Peyer's patch (tissue), 4 donors: ENCODE results near the gene SUMO3. TPM values are rescaled to one million over a fixed set of nuclear protein-coding genes. Genes with fewer than 3 reads are reported as not detected.

Source experiments
- DNase-seq, 3 donors: peaks; one replicate each; pipeline ENCODE4 v3.0.0-alpha.2; 2017 to 2019
- H3K27ac ChIP-seq, 4 donors: fragments of 200-600 bp; sonication (generic); one replicate each; pipeline ENCODE4 v1.5.1; 2016 to 2019
- H3K27me3 ChIP-seq, 2 donors: fragments of 200-600 bp; sonication (generic); one replicate each; pipeline ENCODE4 v1.5.1; 2019
- H3K36me3 ChIP-seq, 3 donors: fragments of 200-600 bp; sonication (generic); one replicate each; pipeline ENCODE4 v1.5.1; 2016 to 2019
- H3K4me1 ChIP-seq, 4 donors: fragments of 200-600 bp; sonication (generic); one replicate each; pipeline ENCODE4 v1.5.1; 2016 to 2019
- H3K4me3 ChIP-seq, 4 donors: fragments of 200-600 bp; sonication (generic); 1 replicate in 3 of 4; 2 replicates in 1 of 4; pipeline ENCODE4 v1.5.1; 2016 to 2019; ENCODE audit warnings: mild to moderate bottlenecking in 1 of 4
- H3K9me3 ChIP-seq, 4 donors: fragments of 200-600 bp; sonication (generic); one replicate each; pipeline ENCODE4 v1.5.1; 2016 to 2019; ENCODE audit warnings: mild to moderate bottlenecking in 1 of 4
- CTCF ChIP-seq, 6 experiments: fragments of 450-650 bp in 4 of 6; fragments of 200-600 bp in 2 of 6; sonication (generic) in 1 of 6; IDR thresholded peaks; one replicate each; pipeline ENCODE4 v1.5.1; 2017 to 2019; ENCODE audit warnings: antibody characterized with exemption in 6 of 6, mild to moderate bottlenecking in 3 of 6, moderate library complexity in 1 of 6
- POLR2A ChIP-seq, 2 donors: fragments of 450-650 bp; IDR thresholded peaks; one replicate each; pipeline ENCODE4 v1.5.1; 2017; ENCODE audit warnings: antibody characterized with exemption in 2 of 2, mild to moderate bottlenecking in 2 of 2, moderate library complexity in 2 of 2
- total RNA-seq, 4 donors: library from RNA; depleted of rRNA; stranded (reverse); fragments of >200 nt; gene quantifications; one replicate each; pipeline ENCODE4 v1.1.0, GENCODE V29; 2016

Gene SUMO3
- total RNA-seq, 4 donors from 2014 or later, result 42.6 to 57.6 (median 49.8) TPM

GRCh38 chr21:44764319-44765230, 53.3 kb downstream of the SUMO3 start:
- no peaks in the 10 kb centered on the region for H3K27me3 ChIP-seq
- peaks cover 0 to 9% (median 0%) of the 10 kb centered on the region in 4 donors for H3K4me1 ChIP-seq
- H3K36me3 ChIP-seq, result peaks cover 0 to 2% (median 0%) of the 10 kb centered on the region in 3 donors
- H3K4me3 ChIP-seq, result no peak overlapping the region
- H3K9me3 ChIP-seq, result no peaks in the 10 kb centered on the region
- TF ChIP-seq POLR2A (IDR thresholded peaks at IDR 0.05) (no peak), CTCF (IDR thresholded peaks at IDR 0.05) (no peak)
- peak in 1 of 3 donors; percentile 47 for DNase-seq
- no peak overlapping the region for H3K27ac ChIP-seq

- no peak overlapping the region for H3K4me3 ChIP-seq
- no peaks in the 10 kb centered on the region for H3K9me3 ChIP-seq
- peak in 1 of 3 donors; percentile 48 for DNase-seq
- TF ChIP-seq POLR2A (IDR thresholded peaks at IDR 0.05) (no peak), CTCF (IDR thresholded peaks at IDR 0.05) (no peak)
- peaks cover 0 to 9% (median 0%) of the 10 kb centered on the region in 4 donors for H3K4me1 ChIP-seq
- no peaks in the 10 kb centered on the region for H3K36me3 ChIP-seq
- no peak overlapping the region for H3K27ac ChIP-seq
- no peaks in the 10 kb centered on the region for H3K27me3 ChIP-seq
Measured at GRCh38 chr21:44763451-44764318, 54.2 kb downstream of the SUMO3 start.

GRCh38 chr21:44763050-44763378, 54.8 kb downstream of the SUMO3 start:
- DNase-seq, result no peak
- Histone ChIP-seq H3K36me3 (no peaks in the 10 kb centered on the region), H3K4me3 (no peak overlapping the region), H3K4me1 (peaks cover 0 to 9% (median 0%) of the 10 kb centered on the region in 4 donors), H3K27ac (no peak overlapping the region), H3K27me3 (no peaks in the 10 kb centered on the region), H3K9me3 (peaks cover 0 to 1% (median 0%) of the 10 kb centered on the region in 4 donors)
- TF ChIP-seq POLR2A (IDR thresholded peaks at IDR 0.05) (no peak), CTCF (IDR thresholded peaks at IDR 0.05) (no peak)

GRCh38 chr21:44762221-44763049, 55.4 kb downstream of the SUMO3 start:
- DNase-seq, result no peak
- H3K27ac ChIP-seq, result no peak overlapping the region
- TF ChIP-seq POLR2A (IDR thresholded peaks at IDR 0.05) (no peak), CTCF (IDR thresholded peaks at IDR 0.05) (no peak)
- no peak overlapping the region for H3K4me3 ChIP-seq
- peaks cover 0 to 4% (median 0%) of the 10 kb centered on the region in 4 donors for H3K9me3 ChIP-seq
- H3K4me1 ChIP-seq, result peaks cover 0 to 9% (median 0%) of the 10 kb centered on the region in 4 donors
- no peaks in the 10 kb centered on the region for H3K36me3 ChIP-seq
- no peaks in the 10 kb centered on the region for H3K27me3 ChIP-seq

- H3K27ac ChIP-seq, result no peak overlapping the region
- TF ChIP-seq CTCF (IDR thresholded peaks at IDR 0.05) (no peak), POLR2A (IDR thresholded peaks at IDR 0.05) (no peak)
- H3K4me3 ChIP-seq, result no peak overlapping the region
- H3K27me3 ChIP-seq, result no peaks in the 10 kb centered on the region
- DNase-seq, result peak in 1 of 3 donors; percentile 60
- H3K9me3 ChIP-seq, result peaks cover 0 to 4% (median 0%) of the 10 kb centered on the region in 4 donors
- peaks cover 0 to 9% (median 0%) of the 10 kb centered on the region in 4 donors for H3K4me1 ChIP-seq
- H3K36me3 ChIP-seq, result no peaks in the 10 kb centered on the region
Measured at GRCh38 chr21:44761747-44762208, 56.1 kb downstream of the SUMO3 start.
